Measurements from ENCODE around the gene DNAJC5.
"Not testable (repeated sequence)": the region's sequence is repeated elsewhere in the genome, so short reads cannot be mapped to it uniquely, and the experiment has no call there.

DNA sequence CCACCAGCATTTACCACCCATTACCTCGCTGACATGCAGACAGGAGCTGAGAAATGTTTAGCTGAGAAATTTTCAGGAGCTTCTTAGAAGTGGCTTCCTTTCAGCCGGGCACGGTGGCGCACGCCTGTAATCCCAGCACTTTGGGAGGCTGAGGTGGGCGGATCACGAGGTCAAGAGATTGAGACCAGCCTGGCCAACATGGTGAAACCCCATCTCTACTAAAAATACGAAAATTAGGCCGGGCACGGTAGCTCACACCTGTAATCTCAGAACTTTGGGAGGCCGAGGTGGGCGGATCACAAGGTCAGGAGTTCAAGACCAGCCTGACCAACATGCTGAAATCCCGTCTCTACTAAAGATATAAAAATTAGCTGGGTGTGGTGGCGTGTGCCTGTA is 43.4 kb upstream of the DNAJC5 start:
- TF ChIP-seq, protein P1, sequence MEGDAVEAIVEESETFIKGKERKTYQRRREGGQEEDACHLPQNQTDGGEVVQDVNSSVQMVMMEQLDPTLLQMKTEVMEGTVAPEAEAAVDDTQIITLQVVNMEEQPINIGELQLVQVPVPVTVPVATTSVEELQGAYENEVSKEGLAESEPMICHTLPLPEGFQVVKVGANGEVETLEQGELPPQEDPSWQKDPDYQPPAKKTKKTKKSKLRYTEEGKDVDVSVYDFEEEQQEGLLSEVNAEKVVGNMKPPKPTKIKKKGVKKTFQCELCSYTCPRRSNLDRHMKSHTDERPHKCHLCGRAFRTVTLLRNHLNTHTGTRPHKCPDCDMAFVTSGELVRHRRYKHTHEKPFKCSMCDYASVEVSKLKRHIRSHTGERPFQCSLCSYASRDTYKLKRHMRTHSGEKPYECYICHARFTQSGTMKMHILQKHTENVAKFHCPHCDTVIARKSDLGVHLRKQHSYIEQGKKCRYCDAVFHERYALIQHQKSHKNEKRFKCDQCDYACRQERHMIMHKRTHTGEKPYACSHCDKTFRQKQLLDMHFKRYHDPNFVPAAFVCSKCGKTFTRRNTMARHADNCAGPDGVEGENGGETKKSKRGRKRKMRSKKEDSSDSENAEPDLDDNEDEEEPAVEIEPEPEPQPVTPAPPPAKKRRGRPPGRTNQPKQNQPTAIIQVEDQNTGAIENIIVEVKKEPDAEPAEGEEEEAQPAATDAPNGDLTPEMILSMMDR (IDR thresholded peaks at IDR 0.05): not testable (repeated sequence)
- TF ChIP-seq POLR2A (IDR thresholded peaks at IDR 0.05): not testable (repeated sequence)
